GM18907 (cell line): ENCODE data around the gene ZBTB20.

Experiments used
- ATAC-seq: cut with Tn5 transposase; IDR thresholded peaks from one replicate; pipeline ENCODE4 v1.9.1; 2021; ENCODE audit warnings: mild to moderate bottlenecking, moderate library complexity; ENCODE audit not compliant: unreplicated experiment

ZBTB20 gene

DNA sequence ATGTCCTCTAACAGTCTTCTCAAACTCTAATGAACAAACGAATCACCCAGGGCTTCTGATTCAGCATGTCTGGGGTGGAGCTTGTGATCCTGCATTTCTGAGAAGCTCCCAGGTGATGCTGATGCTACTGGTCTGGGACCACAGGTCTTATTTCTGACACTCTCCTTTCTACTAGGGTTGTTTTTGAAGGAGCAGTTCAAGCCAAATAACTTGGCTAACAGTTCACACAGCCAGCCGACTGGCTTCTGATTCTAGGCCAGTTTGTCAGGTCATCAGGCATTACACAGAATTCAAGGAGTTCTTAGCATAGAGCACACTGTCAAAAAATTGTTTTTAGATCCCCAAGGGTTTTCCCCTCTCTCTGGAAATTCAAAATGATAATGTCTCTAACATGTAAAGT, 752.5 kb downstream of the ZBTB20 start:
- ATAC-seq: no peak

DNA sequence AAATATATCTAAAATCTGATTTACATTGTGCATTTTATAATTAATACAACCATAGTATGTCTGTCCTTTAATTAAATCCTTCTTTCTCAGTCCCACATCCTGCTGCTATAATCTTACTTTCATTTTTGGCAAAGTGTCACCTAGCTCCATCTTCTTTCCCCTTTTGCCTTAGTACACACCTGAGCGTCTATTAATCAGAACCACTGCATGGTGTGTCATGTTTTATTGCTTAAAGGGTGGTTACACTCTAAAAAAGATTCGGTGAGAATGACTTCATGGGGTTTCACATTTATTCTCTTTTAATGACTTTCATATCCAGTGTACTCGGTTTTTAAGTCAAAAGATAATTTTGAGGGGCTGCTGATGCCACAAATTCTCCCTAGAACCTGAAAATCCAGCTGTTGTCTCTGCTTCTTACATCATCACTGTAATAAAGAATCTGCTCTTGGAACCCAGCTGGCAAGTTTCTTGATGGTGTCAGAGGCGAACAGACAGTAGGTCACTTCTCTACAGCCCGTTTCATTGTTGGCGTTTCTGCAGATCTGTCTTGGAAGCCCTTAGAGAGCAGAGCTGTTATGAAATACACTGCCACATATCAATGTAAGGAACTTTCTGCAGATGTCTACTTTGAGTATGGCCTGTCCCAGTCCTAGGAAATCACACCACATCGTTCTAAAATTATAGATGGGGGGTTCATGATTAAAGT, 753.6 kb downstream of the ZBTB20 start:
- ATAC-seq: no peak

DNA sequence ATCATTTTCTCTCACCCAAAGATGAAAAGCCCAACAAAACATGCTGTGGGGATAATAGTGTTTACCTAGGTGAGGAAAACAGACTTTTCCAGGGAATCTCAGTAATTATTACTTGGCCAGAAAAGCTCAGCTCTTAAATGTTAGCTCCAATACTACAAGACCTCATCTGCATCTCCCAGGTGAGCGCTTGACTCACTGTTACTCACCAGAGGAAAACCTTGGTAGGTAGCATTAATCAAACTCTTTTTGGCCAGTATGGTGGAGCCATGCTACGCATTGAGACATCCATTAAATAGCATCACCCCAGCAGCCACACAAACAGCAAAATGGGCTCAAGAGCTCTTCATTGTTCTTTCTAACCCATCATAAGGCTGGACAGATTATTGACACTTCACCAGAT, 754.3 kb downstream of the ZBTB20 start:
- ATAC-seq: no peak

DNA sequence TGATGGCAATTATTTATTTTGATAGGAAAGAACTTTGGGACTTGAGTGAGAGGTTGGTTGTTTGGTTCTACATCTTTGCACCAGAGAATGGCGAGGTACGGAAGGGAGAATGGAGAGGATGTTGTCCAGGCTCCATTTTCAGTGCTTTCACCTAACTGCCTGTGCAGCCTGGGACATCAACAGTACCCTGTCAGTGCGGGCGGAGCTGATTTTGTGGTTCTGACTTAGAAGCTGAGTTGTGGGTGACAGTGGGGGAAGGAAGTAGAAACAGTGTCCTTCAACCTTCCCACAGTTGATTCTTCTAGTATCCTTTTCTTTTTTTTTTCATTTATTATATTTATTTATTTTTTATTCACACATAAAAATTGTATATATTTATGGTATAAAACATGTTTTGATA, 757.9 kb downstream of the ZBTB20 start:
- no peak for ATAC-seq

DNA sequence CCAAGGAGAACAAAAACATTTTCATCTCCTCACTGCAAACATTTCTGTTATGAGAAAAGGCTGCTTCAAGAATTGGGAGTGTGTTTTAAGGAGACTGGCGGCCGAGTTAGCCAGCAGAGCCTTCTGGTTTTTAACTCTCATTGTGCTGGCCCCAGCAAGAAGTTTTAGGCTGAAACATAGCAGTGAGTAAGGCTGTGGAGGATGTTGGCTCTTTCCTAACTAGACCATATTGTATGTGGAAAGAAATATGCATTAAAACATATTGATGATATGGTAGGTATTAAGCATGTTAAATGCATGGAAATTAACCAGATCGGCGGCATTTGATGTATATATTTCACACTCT, 762.6 kb downstream of the ZBTB20 start:
- ATAC-seq: no peak

DNA sequence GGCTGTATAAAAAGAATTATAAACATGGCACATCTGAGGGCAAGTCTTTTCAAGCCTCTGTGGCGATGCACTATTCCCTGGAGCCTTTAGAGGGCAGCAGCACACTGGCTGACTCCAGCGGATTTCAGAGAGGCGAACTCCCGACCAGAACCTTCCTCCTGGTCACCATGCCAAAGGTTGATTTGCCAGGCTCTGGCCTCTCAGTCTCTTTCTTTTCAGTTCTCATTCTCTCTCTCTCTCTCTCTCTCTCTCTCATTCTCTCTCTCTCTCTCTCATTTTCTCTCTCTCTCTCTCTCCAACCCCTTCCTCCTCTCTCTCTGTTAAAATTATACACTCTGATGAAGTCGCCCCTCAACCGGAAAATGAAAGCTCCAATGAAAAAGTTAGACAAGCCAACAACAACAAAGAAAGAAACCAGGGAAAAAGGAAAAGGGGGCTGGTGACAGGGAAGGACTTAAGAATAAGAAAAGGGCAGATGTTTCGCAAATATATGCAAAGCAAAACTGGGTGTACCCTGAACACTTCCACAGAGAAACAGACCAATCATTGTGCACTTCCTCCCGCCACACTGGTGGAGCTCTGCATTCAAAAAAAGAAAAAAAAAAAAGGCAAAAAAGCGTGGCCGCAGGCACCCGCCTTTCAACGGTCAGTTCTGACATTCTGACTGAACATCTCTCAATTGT, 763.1 kb downstream of the ZBTB20 start:
- ATAC-seq: peak; percentile 93

DNA sequence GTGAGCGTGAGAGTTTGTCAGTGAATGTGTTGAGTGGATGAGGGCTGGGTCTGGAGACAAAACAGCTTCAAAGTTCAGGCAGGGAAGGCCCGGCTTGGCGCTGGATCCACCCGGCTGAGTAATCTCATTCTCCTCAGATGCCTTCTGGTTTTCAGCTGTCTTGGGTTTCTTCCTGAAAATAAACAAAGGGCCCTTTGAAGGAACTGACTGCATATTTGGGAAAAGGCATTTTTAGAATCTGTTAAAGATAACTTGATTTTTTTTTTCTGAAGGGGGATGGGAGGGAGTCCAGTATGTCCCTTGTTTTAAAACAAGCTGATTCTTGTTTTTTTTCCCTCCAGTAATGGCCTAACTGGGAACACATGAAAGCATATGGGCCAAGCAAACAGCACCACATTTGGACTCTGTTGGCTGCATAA, 766.8 kb downstream of the ZBTB20 start:
- ATAC-seq: no peak

DNA sequence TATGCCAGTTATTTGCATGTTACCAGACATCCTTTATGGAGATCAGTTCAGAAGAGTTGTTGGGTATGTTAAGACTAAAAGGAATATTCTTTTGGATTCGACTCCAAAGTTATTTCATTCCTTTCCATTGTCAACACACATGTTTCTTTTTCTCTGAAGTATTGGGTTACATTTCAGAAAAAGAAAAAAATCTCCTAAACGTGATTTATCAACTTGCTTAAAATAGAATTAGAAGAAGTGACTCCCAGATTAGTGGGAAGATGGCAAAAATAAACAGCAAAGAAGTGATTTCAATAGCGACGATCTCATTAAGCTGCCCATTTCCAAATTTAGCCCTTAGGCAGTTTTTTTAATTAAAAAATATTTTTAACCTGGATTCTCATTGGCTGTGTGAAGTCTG, 767.8 kb downstream of the ZBTB20 start:
- no peak for ATAC-seq

DNA sequence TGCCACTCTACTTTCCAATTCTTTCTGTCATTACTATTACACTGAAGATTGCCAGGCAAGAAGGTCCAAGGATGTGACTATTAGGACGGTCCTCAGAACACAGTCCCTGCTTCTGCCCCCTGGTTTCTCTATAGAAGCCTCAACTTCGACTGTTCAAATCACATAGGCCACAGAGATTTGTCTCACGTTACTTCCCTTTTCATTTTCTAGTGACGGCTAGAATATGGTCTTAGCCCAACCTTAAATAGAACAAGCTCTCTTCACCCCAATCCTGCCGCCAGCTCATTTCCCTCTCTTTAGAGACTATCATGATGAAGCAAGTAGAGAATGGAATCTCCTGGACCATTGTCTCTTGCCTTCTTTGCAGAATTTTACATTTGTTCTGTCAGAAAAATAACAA, 768.3 kb downstream of the ZBTB20 start:
- no peak for ATAC-seq

DNA sequence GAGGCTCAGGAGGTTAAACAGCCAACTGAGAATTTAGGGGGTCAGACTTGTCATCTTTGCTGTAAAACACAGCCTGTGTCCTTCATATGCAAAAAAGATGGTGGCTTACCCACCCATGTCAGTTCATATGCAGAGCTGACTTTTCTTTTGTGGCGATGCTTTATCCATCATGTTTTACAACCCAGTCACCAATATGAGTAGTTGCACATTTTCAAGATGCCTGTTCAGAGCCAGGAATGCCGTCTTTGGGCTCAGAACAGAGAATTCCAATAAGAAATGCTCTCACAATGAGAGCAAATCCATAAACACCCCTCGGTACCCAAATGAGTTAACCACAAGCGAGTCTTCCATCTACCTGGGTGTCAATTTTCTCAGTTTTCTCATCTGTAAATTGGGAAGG, 769.7 kb downstream of the ZBTB20 start:
- ATAC-seq: no peak

DNA sequence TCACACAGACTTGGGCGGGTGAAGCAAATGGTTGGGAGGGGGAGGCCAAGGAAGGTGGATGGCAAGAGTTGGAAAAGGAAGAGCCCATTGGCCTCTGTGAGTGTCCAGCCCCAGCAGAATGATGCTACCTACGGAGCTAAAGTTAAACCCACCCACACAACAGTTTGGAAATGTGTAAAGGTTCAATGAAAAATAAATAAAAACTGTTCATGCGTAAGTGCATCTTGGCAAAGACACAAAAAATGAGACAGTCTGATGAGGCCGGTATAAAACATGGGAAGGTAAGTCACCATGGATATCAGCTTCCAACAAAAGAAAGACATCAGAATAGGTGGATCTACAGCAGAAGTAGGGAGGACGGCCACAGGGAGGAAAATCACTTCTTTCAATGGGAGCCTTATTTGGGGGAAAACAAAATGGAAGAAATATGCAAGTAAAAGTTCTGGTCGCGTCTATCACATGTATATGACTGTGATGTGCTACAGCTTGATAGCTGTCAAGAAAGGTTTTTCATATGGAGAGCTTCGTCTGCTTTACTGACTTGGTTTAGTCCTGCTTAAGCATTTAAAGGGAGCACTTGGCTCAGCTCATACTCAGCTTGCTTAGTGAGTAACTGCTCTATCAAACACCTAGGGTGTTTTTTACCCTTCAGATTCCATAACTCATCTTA, 770.4 kb downstream of the ZBTB20 start:
- no peak for ATAC-seq

DNA sequence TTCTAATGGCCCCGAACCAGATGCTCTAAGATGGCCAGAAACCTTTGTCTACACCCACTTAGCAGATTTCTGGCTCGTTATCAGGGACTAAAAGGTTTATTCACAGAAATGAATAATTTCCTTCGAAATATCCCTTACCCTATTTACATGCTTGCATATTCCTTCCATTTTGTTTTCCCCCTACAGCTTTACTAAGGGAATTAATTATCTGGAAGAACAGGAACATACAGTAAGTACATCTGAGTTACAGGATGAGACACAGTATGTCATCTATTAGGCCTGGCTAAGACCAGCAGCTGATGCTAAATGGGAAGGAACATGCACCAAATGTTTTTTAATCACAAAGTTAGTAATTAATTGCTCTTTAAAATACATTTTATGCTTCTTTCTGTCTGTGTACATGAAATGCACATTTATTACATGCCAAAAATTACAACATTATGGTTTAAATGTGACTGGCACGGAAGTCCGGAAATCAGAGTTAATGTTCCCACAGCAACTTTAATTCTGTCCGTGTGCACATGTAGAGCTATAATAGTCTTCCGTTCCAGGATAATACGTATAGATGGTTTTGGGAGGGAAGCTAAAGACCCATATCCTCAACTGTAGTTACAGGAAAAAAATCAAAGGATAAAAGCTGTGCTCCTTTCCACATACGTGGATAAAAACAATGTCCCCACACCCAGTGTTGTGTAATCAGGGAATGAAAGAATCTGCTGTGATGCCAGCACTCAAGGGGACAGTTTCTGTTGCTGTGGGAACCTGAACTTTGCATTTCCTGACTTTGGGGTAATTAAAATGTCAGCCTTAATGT, 771.3 kb downstream of the ZBTB20 start:
- no peak for ATAC-seq

DNA sequence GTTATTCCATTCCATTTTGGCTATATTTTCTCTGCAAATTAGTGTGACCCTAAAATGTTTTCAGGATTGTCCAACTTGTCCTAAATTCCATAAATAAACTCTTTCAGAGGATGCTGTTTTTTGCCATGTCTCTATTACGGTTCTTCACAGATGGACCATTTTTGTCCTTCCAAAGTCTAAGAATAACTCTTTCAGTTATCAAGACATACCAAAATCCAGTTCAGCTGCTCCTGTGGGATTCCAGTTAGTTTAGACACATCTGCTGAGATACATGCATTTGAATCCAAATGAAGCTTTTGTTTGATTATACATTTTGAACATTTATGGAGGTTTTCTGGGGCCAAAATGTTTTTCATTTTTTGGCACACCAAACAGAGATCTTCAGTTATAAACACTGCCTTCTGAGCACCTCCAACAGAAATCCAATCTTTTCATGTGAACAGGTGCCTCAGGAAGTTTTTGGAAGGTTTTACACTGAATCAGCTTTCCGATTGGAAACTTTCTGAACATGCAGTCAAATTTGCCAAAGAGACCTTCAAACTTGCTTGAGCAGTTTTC, 772.6 kb downstream of the ZBTB20 start:
- no peak for ATAC-seq

DNA sequence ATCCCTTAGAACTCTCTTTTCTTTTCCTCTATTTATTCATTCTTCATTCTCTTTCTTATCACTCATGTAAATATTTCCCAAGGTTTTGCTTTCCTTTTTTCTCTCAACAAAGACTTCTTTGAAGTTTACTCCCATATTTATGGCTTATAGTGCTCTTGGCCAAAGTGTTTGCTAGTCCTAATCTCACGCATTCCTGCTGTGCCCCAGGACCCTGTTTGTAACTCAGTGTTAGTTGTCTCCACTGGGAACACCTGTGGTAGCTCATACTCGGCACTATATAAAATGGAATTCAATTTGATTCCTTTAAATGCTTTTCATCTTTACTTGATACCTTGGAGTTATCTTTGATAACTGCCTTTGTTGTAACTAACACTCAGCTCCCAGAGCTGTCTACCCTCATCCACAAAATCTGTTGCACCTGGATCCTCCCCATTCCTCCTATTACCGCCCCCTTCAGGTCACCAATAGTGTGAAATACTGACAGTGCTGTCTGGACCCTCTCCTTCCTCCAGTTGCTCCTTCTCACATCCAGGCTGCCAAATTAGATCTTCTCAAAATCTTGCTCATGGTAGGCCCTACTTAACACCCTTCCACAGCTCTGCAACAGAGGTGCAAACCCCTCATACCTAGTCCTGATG, 776.4 kb downstream of the ZBTB20 start:
- no peak for ATAC-seq

DNA sequence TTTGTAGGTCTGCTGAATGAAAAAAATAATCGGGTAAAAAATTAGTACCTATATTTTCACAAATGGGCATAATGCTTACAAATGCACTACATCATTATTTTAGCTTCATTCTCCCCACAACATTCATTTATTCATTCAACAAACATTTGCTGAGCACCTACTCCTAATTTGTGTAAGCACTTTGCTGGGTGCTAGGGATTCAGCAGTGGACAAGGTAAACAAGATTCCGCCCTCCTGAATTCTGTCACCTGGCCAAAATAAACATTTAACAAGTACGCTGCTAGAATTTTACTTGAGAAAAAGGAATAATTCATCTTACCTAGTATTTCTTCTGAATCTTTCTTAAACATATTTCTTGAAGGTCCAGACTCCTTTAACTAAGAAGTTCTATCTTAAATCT, 781.2 kb downstream of the ZBTB20 start:
- no peak for ATAC-seq

DNA sequence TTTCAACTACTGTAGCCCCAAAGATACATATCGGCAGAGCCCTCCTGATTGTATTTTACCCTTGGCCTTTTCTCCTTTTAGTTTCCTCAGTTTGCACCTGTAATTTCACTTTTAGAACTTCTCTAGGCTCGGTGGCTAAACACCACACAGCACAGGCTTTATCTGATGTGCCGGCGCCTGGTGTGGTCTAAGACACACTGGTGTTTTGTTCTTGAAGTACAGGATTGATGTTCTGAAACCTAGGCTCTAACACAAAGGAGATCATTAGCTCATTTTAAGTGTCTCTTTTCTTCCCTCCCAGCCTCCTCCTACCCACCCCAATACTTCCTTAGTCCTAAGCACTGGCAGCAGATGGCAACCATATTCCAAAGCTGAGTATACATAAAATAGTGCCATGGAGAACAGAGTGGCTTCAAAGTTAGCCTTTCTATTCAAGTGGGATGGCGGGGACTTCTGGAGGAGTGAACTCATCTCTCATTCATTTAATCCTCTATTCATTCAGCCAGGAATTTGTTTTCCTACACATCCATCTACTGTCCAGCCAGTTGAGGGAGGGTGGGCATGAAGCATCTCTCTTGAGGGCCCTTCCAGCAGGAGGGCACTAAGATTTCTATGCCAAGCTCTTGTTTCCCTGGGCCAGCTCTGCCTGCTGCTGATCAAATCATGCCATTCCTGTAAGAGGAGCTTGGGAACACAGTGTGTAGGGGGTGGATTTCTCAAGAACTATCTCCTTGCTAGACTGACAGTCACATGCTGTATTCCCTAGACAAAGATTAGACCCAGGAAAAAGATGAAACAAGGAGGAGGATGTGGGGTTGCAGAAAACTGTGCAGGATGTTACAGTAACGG, 782.1 kb downstream of the ZBTB20 start:
- ATAC-seq: no peak

DNA sequence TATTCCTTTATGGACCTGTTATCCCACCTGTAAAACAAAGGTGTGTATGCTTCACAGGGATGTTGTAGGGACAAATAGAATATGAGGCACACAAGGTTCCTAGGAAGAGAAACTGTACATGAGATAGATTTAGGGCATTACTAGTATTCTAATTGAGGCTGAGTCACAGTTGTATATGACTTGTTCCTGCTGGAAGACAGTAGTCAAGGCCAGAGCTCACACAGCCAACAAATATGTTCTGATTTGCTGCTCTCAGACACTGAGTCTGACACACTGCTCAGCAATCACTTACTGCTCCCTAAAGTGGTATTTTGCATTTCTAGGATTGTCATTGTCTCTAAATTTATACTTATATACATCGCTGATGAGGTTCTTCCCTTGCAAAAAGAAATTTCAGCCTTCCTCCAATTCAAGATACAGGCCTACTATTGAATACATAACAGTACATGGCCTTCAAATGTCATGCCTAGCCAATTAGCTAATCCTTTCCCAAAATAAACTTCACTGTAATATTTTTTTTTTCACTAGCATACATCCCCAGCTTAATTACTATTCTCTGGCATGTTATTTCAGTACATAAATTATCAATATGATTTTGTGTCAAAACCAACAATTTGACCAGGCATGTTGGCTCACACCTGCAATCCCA, 783.4 kb downstream of the ZBTB20 start:
- ATAC-seq: no peak

DNA sequence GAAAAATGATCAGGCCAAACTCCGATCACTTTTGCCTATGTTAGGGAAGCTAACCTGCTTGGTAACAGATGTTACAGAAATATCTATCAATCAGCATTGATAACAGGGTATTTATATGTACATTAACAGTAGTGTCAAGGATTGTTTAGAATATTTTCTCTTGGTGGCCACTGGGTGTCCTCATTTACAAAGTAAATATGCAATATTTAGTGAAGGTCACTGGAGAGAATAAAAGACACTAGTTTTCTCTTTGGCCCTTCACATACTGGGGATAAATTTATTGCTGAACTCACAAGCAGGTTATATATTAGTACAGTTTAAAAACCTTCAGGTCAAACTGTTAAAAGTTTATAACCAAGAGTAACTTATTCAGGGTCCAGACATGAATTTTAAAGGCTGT, 784.3 kb downstream of the ZBTB20 start:
- no peak for ATAC-seq

DNA sequence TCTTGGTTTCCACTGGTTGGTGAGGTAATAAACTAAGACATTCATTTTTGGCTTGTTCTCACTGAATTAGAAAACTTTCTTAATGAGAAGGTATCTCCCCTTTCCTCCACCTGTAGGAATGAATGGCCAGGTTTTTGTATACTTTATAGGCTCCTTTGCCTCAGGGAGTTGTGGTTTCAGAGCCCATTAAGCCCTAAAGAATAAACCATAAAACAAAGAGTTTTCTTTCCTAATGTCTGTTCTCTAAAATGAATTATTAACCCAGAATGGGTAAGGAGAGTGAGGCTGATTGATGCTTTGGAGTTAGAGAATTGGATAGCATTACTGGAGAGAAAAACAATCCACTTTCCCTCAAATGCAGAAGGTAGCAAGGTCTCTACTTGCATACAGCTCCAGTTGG, 785.7 kb downstream of the ZBTB20 start:
- ATAC-seq: no peak
